Smooth muscle cell (in vitro differentiated cells): ENCODE measurements around the gene ACSL3. TPM values are rescaled to one million over a fixed set of nuclear protein-coding genes. Genes with fewer than 3 reads are reported as not detected.
"Not testable (repeated sequence)": the region's sequence is repeated elsewhere in the genome, so short reads cannot be mapped to it uniquely, and the experiment has no call there.

Experiments used
- DNase-seq: peaks from one replicate; lab custom pipeline; 2025; ENCODE audit not compliant: unreplicated experiment; lab: John Stamatoyannopoulos, UW
- H2AFZ ChIP-seq: fragments of 200-600 bp; sonication (generic); 2 replicates; pipeline ENCODE4 v1.6.0; 2016; ENCODE audit warnings: antibody characterized with exemption, low read depth, mild to moderate bottlenecking
- H3F3A ChIP-seq: fragments of 200-600 bp; sonication (generic); 2 replicates; pipeline ENCODE4 v1.6.0; 2017; ENCODE audit warnings: antibody characterized with exemption, low read depth
- H3K27ac ChIP-seq: fragments of 200-600 bp; sonication (generic); 2 replicates; pipeline ENCODE4 v1.5.1; 2016; ENCODE audit warnings: low read depth, mild to moderate bottlenecking
- H3K27me3 ChIP-seq: fragments of 200-600 bp; sonication (generic); 2 replicates; pipeline ENCODE4 v1.6.1; 2016; ENCODE audit warnings: low read depth, mild to moderate bottlenecking
- H3K36me3 ChIP-seq: fragments of 200-600 bp; sonication (generic); 2 replicates; pipeline ENCODE4 v1.5.1; 2016; ENCODE audit warnings: low read depth
- H3K4me1 ChIP-seq: fragments of 200-600 bp; sonication (generic); 2 replicates; pipeline ENCODE4 v1.5.1; 2016; ENCODE audit warnings: low read depth
- H3K4me2 ChIP-seq: fragments of 200-600 bp; sonication (generic); 2 replicates; pipeline ENCODE4 v1.6.0; 2016; ENCODE audit warnings: mild to moderate bottlenecking
- H3K4me3 ChIP-seq: fragments of 200-600 bp; sonication (generic); 2 replicates; pipeline ENCODE4 v1.5.1; 2016; ENCODE audit warnings: mild to moderate bottlenecking
- H3K79me2 ChIP-seq: fragments of 200-600 bp; sonication (generic); 2 replicates; pipeline ENCODE4 v1.6.0; 2016; ENCODE audit warnings: low read depth, mild to moderate bottlenecking
- H3K9ac ChIP-seq: fragments of 200-600 bp; sonication (generic); 2 replicates; pipeline ENCODE4 v1.6.0; 2016; ENCODE audit warnings: low read depth
- H3K9me3 ChIP-seq: fragments of 200-600 bp; sonication (generic); replicated peaks from 2 replicates; pipeline ENCODE4 v1.5.1; 2016; ENCODE audit warnings: low read depth
- H4K20me1 ChIP-seq: fragments of 200-600 bp; sonication (generic); 2 replicates; pipeline ENCODE4 v1.6.0; 2016; ENCODE audit warnings: low read depth
- WGBS: methylation state at CpG from one replicate; pipeline ENCODE4 v1.1.7; 2016; ENCODE audit warnings: low lambda C conversion rate; 5-methylcytosine and 5-hydroxymethylcytosine counted together
- polyA plus RNA-seq: library from polyadenylated mRNA; unstranded; fragments of >200 nt; fragmentation: Nextera tagmentation; extraction: Ambion mirVana; gene quantifications from 2 replicates; pipeline ENCODE4 v1.2.1, GENCODE V29; 2016
- total RNA-seq: library from RNA; depleted of rRNA; stranded (reverse); fragments of >200 nt; gene quantifications from 2 replicates; pipeline ENCODE4 v1.2.3, GENCODE V29; 2014
- TF ChIP-seq, protein P1 (sequence below): fragments of 200-600 bp; sonication (generic); IDR thresholded peaks from 2 replicates; pipeline ENCODE4 v1.5.1; 2017; ENCODE audit warnings: borderline replicate concordance, mild to moderate bottlenecking, antibody characterized with exemption; ENCODE audit not compliant: insufficient read depth, poor library complexity, severe bottlenecking

The ACSL3 gene
- total and polyA plus RNA-seq, 2 experiments from 2014 or later: 111 to 183 TPM

DNA sequence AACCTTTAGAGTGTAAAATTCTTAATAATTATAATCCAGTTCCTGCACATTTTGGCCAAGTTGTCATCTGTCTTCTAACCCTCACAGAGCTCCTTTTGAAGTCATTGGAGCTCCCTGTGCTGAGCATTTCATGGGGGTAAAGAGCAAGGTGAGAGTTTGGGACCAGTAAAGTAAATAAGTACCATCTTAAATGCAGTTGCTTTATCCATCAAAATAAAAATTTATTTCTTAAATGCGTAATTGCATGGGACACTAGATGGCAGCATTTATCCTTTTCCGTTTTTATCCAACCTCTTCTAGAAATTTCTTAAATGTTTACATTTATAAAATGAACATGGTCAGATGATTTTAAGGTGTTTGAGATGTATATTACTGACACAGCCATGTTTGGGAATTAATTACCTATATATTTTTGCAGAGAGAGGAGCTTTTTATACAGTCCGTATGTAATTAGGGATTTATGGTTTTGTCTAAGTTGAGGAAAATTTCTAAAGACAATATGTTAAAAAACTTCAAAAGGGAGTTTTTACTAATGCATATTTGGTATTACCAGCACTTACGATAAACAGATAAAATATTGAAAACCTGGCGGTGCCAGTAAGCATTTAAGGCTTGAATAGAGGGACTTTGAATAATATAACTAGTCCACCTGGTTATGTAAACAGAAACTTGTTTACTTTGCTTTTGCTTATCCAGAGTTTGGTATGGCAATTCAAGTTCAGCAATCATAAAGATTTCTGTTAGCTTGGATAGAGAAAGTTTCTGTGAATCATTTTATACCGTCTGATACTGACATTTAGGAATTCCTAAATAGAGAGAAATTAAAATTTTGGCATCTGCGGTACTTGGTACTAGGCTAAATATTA, 54.5 kb downstream of the ACSL3 start:
- TF ChIP-seq, protein P1, sequence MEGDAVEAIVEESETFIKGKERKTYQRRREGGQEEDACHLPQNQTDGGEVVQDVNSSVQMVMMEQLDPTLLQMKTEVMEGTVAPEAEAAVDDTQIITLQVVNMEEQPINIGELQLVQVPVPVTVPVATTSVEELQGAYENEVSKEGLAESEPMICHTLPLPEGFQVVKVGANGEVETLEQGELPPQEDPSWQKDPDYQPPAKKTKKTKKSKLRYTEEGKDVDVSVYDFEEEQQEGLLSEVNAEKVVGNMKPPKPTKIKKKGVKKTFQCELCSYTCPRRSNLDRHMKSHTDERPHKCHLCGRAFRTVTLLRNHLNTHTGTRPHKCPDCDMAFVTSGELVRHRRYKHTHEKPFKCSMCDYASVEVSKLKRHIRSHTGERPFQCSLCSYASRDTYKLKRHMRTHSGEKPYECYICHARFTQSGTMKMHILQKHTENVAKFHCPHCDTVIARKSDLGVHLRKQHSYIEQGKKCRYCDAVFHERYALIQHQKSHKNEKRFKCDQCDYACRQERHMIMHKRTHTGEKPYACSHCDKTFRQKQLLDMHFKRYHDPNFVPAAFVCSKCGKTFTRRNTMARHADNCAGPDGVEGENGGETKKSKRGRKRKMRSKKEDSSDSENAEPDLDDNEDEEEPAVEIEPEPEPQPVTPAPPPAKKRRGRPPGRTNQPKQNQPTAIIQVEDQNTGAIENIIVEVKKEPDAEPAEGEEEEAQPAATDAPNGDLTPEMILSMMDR: peak; percentile 60
- H3K4me2 ChIP-seq: no peak overlapping the region
- no peak overlapping the region for H2AFZ ChIP-seq
- DNase-seq: no peak
- peaks cover 71% of the 10 kb centered on the region for H4K20me1 ChIP-seq
- peaks cover 83% of the 10 kb centered on the region for H3K79me2 ChIP-seq
- no peak overlapping the region for H3K27ac ChIP-seq
- 94% methylated on average over 7 of the region's 7 CpGs for WGBS
- H3K4me3 ChIP-seq: no peak overlapping the region
- H3F3A ChIP-seq: peaks cover 11% of the 10 kb centered on the region
- no peak overlapping the region for H3K9ac ChIP-seq
- H3K27me3 ChIP-seq: no peaks in the 10 kb centered on the region
- no peaks in the 10 kb centered on the region for H3K9me3 ChIP-seq
- peaks cover 12% of the 10 kb centered on the region for H3K4me1 ChIP-seq
- H3K36me3 ChIP-seq: peaks cover 8% of the 10 kb centered on the region

DNA sequence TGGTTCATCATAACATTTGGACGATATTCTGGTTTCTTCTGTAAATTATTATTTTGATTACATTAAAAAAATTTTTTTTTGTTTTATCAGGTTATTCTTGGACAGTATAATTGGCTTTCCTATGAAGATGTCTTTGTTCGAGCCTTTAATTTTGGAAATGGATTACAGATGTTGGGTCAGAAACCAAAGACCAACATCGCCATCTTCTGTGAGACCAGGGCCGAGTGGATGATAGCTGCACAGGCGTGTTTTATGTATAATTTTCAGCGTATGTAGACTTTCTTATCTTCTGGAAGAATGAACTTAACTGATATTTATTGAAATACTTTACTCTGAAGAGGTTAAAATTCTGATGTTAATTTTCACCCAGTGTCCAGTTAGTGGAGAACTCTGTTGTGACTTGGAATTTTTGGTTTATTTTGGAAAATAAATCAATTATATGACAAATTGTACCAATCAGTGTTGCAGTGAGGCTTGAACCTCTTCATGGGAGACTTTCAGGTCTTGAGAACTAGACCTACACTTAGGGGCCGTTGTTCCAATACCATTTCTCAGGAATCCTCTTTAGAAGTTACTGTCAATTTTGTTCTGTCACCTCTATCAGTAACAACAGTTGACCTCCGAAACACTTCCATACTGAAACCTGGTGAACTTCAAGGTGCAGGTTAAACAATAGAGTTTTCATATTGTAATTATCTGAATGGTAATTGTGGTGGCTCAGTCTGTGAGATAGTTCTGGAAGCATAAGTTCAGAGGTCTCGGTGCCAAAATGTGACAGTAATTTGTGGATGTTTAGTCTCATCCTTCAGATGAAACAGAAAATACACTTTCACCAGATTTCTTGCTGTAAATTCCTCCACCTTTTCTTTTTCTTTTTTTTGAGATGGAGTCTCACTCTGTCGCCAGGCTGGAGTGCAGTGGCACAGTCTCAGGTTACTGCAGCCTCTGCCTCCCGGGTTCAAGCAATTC, 55.7 kb downstream of the ACSL3 start:
- Histone ChIP-seq H3K4me2 (no peak overlapping the region), H3K4me1 (peaks cover 8% of the 10 kb centered on the region), H3F3A (peaks cover 12% of the 10 kb centered on the region), H3K36me3 (peaks cover 3% of the 10 kb centered on the region), H3K27ac (peak overlapping the region; percentile 21), H2AFZ (no peak overlapping the region), H3K79me2 (peaks cover 77% of the 10 kb centered on the region), H3K9ac (no peak overlapping the region), H3K27me3 (no peaks in the 10 kb centered on the region), H3K9me3 (no peaks in the 10 kb centered on the region), H4K20me1 (peaks cover 59% of the 10 kb centered on the region), H3K4me3 (no peak overlapping the region)
- TF ChIP-seq, protein P1: no peak
- no peak for DNase-seq
- WGBS: 93% methylated on average over 11 of the region's 11 CpGs

DNA sequence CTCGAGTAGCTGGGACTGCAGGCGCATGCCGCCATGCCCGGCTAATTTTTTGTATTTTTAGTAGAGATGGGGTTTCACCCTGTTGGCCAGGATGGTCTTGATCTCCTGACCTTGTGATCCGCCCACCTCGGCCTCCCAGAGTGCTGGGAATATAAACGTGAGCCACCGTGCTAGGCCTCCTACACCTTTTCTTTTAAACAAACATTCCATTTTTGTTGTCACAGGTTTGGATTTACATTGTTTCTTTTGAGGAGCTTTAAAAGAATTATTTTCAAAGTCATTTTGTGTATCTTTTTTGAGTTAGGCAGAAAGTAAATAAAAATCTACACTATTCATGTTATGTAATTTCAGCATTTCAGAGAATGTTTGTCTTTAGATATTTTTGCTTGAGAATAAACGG, 56.4 kb downstream of the ACSL3 start:
- WGBS: 79% methylated on average over 9 of the region's 9 CpGs

DNA sequence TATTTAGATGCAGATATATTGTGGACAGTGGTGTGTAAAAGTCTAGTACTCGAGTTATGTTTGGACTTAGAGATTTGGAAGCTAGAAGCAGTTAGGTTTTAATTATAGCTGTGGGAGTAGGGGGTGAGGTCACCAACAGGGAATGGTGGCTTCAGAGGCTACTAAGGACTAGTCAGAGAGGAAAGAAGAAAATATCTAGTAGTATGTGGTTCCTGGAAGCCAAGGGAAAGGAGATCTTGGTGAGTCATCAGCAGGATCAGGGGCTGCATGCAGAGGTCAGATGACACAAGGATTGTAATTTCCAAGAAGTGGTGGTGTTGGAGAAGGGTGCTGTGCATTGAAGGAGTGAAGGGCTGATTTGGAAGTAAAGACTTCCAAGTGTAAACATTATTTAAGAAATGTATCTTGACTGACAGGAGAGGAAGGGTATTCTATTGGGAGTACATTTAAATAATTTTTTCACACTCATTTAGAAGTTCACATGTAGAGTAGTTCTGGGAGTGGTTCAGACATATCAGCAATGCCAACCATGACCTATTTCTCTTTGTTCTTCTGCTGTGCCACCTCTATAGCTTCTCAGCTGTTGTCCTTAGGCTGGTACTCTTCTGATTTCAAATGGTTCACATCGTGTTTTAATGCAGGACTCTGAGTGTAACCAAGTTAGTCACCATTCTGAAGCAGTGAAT, 59.1 kb downstream of the ACSL3 start:
- H3K36me3 ChIP-seq: peaks cover 14% of the 10 kb centered on the region
- TF ChIP-seq, protein P1: no peak
- no peaks in the 10 kb centered on the region for H3K9me3 ChIP-seq
- peaks cover 24% of the 10 kb centered on the region for H4K20me1 ChIP-seq
- no peak overlapping the region for H3K4me3 ChIP-seq
- H3K27me3 ChIP-seq: no peaks in the 10 kb centered on the region
- H3K4me2 ChIP-seq: peak overlapping the region; percentile 75
- H2AFZ ChIP-seq: no peak overlapping the region
- peak overlapping the region; percentile 91 for H3K27ac ChIP-seq
- peaks cover 47% of the 10 kb centered on the region for H3K79me2 ChIP-seq
- peak overlapping the region; percentile 59 for H3K9ac ChIP-seq
- H3K4me1 ChIP-seq: peaks cover 6% of the 10 kb centered on the region
- peaks cover 3% of the 10 kb centered on the region for H3F3A ChIP-seq
- 41% methylated on average over 2 of the region's 2 CpGs for WGBS
- no peak for DNase-seq

More for the DNA sequence above, 56.4 kb downstream of the ACSL3 start:
- not testable (repeated sequence) for H3F3A ChIP-seq, H3K4me1 ChIP-seq, DNase-seq, H2AFZ ChIP-seq, H3K36me3 ChIP-seq, H3K9me3 ChIP-seq, H3K4me3 ChIP-seq, H3K27me3 ChIP-seq, H3K9ac ChIP-seq, H3K4me2 ChIP-seq
- Histone ChIP-seq H4K20me1 (peaks cover 52% of the 10 kb centered on the region), H3K79me2 (peaks cover 70% of the 10 kb centered on the region), H3K27ac (peak overlapping the region; percentile 91)
